Erythroblast (primary cell): ENCODE results near the gene MBTPS1.

Source experiments
- GATA1 ChIP-seq: IDR thresholded peaks from 2 replicates; pipeline ENCODE4 v1.6.1; 2011; ENCODE audit warnings: low read depth, mild to moderate bottlenecking, control low read depth, low read length, moderate library complexity
- POLR2A ChIP-seq: IDR thresholded peaks from 2 replicates; pipeline ENCODE4 v1.6.1; 2011; ENCODE audit warnings: mild to moderate bottlenecking, low read length

DNA sequence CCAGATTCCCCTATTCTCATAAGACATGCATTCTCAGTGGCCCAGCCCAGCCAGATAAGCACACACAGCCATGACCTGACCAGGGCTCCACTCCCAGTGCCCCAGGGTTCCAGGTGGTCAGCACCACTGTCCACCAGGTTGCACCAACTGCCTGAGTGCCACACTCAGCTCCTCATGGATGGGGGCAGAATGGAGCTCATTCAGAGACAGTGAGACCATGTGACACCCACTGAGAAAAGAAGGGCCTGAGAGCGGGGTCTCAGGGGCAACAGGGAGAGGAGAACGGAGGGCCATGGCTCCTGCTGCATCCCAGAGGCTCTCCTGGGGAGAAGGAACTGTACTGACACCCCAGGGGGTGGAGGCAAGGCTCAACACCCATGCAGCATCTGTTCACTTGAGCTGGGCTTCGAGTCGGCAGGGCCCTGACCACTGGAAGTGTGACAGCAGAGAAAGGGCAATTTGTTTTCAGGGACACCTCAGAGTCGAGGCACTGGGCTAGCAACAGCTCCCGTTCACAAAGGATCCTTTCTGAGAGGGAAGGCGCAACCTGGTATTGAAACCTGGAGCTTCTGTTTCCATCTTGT, 55.4 kb downstream of the MBTPS1 start:
- TF ChIP-seq POLR2A (no peak), GATA1 (no peak)
